ENCODE results near the gene GFPT1.

GRCh38 chr2:69287544-69287943, 99.5 kb downstream of the GFPT1 start:
- TF ChIP-seq CTCF (IDR thresholded peaks at IDR 0.05) (no peak), POLR2A (IDR thresholded peaks at IDR 0.05) (no peak)
